GM18507 (cell line): Measurements from ENCODE around the gene IHH.

ENCODE experiments used
- DNase-seq: peaks from one replicate; pipeline ENCODE4 v3.0.0; 2011; ENCODE audit warnings: low read depth; ENCODE audit not compliant: insufficient read length; ENCODE audit errors: extremely low spot score
- FAIRE-seq: peaks from 2 replicates; lab custom pipeline; 2011; peaks lifted over from hg19 to GRCh38; lab: Jason Lieb, UNC

IHH gene

DNA sequence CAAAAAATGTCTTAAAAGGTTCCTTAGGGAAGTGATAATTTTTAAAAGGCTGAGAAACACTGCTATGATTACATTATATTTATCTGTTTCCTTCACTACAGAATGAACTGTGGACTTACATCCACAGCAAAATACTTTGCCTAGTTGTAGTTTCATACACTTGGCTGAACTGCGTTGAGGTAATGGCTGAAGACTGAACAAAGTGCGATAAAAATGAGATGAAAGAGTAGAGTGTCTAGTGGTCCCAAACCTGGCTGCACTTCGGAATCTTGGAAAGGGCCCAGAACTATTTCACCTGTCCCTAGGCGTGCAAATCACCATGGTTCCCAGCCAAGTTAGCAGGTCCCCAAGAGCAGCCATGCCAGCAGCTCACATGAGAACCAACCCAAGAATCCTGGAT, 18.2 kb upstream of the IHH start:
- FAIRE-seq = no peak
- no peak for DNase-seq

DNA sequence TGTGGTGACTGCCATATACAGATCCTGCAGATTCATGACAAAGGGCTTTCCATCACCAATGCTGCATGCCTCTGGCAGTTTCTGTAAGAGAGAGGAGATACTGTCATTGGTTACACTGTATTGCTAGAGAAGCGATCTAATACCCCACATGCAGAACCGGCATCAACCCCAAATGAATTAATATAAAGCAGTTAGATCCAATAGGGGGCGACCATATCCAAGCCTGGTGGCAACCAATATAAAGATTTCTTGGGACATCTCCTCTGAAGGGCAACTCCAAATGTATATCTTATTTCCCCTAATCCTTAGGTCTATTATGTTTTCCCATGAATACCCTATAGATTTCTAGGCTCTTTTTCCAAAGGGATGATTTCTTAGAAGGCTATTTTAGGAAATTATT, 17.4 kb upstream of the IHH start:
- no peak for DNase-seq

DNA sequence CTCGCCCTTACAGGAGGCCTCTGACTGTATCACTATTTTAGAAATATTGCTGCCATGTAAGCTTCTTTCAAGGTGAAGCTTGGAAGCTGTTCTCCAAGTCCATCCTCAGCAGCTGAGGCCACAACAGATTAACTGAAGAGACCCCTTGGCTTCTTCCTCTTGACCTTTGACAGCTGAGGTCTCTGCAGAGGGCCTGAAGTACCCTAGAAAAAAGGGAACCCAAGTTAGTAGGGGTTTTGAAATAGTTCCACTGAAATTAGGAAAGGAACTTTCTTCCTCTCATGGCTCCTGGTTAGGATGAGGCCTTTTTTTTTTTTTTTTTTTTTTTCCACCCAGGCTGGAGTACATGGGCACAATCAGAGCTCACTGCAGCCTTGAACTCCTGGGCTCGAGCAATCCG, 15.5 kb upstream of the IHH start:
- FAIRE-seq (no peak), DNase-seq (no peak)

More for the DNA sequence above, 17.4 kb upstream of the IHH start:
- FAIRE-seq = no peak

GRCh38 chr2:219073413-219074129, 12.8 kb upstream of the IHH start:
- DNase-seq (no peak), FAIRE-seq (peak; percentile 78)

DNA sequence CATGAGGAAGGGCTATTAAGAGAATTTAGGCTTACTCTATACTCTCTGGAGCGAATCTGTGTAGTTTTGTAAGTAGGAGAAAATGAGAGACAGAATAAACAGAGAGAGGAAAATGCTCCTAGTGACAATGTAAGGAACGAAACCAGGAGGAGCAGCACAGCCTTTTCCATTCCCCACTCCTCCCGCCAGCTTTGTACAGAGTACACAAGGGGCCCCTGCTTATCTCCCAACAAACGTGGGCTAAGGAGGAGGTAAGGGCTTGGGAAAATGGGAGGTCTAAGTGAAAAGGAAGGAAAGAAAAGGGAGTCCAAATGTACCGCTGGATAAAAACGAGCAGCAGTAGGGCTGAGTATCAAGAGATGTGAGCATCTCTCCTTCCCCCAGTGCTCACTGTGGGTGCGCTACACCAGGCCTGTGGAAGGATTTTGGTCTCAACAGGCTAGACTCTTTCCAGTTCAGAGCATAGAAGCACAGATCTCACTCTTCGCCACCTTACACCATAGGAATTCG, 12.1 kb upstream of the IHH start:
- no peak for DNase-seq
- FAIRE-seq = no peak

GRCh38 chr2:219071131-219071816, 10.6 kb upstream of the IHH start:
- FAIRE-seq = no peak

DNA sequence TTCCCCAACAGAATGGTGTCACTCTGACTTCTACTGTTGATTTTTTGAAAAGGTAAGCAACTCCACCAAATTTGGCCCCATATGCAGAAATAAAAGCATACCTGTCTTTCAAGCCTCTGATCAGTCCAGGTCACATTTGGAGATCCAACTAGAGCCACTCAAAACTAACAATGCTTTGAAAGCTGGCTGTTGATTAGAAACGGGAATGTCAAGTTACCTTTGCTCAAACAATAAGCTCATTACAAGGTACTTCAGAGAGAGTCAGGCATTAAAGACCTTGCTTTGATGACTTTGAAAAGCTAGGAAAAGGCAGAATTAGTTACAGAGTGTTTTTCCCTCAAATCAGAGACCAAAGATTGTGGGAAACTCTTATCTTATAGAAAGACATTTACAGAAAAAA, 4.8 kb upstream of the IHH start:
- FAIRE-seq = no peak
- no peak for DNase-seq

More at GRCh38 chr2:219071131-219071816, 10.6 kb upstream of the IHH start:
- DNase-seq = no peak

DNA sequence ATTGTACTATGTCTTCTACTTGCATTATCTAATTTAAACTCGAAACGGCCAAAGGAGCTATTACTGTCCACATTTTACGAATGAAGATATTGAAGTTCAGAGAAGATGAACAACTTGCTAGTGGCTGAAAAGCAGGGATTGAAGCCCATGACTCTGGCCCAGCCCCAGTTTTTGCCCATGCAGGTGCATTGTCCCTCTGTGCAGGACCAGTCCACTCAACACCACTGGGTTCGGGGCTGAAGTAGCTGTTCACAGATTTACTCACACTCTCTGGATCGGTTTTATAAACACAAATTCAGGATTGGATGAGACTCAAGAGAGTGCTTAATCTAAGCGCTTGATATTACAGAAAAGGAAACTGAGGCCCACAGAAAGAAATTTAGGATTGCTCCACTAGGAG, 1.4 kb upstream of the IHH start:
- DNase-seq = no peak
- no peak for FAIRE-seq

DNA sequence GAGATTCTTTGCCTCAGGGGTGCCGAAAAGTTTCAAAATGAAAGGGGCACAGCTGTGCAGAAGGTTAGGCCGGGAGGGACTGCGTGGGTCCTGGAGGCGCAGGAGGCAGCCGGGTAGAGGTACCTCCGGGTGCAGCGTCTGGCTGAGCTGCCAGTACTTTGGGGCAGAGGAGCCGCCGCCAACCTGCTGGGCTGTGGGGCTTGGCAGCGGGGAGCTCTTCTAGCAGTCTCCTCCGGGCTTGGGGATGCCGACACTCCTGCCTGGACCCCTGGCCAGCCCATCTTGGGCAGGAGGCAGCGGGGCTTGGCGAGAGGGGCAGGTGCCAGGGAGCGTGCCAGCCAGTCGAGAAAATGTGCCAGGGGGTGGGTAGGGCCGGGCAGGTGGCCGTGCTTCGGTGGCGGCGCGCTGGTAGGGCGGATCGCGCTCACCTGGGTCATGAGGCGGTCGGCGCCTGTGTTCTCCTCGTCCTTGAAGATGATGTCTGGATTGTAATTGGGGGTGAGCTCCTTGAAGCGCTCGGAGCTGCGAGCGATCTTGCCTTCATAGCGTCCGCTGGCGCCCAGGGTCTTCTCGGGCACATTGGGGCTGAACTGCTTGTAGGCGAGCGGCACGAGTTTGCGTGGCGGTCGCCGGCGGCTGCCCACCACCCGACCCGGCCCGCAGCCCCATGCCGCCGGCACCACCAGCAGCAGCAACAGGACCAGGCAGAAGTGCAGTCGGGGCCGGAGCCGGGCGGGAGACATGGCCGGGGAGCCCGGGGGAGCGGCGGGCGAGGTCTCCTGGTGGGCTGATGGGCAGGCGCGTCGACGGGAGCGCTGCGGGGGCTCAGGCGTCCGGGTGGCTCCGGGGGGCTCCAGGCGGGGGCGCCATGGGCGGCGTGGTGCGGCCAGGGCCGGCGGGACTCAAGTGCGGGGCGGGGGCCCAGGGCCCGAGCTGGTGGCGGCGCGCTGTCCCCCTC, 717 bp downstream of the IHH start:
- FAIRE-seq = no peak

DNA sequence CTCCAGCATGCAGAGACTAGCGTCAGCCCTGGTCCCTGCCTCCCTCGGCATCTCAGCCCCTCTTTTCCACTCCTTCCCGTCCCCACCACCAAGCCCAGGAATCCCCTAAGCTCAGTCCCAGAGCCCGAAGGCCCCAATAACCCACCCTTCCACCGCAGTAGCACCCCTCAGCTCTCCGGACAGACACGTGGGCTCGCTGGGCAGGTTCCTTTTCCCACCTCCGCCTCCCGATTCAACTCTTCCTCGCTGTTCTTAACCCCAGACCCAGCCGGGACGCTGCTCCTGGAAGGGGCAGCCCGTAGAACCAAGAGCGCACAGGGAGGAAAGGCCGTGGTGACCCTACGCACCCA, 1.4 kb downstream of the IHH start:
- DNase-seq = no peak
- FAIRE-seq = no peak

More for the DNA sequence above, 717 bp downstream of the IHH start:
- DNase-seq = no peak

DNA sequence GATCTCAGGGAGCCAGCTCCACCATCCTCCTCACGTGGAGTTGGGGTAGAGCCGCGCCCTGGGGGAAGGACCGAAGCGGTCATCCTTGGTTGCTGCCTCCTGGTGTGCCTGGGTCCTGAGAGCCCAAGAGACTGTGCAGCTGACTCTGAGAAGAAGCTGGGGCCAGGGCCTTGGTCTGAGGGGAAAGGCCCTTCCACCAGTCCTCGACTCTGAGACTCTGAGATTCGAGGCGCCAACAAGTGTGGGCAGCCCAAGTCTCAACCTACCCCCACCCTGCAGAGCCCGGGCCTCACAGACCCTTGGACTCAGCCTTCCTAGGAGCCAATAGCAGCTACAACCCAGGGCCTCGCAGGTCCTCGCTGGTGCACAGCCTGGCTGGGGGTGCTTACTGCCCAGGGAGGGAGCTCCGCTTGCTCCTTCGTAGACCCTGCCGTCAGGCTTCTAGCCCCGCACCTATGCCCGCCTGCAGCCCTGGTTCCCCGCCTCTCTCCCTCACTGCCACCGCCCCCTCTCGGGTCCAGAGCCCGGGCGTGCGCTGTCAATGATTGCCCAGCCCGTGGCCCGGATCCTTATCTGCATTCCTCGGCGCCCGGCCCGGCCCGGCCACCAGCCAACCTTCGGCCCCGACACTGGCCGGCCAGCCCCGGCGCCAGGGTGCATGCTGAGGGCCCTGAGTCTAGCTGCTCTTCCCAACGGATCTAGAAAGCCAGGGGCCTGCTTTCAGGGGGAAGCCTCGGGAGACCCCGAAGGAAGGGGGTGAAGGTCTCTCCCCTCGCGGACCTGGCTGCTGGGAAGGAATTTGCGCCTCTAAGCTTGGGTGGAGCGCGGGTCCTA, 2.0 kb downstream of the IHH start:
- FAIRE-seq (no peak), DNase-seq (no peak)

GRCh38 chr2:219057709-219058540, 2.8 kb downstream of the IHH start:
- DNase-seq (peak; percentile 78), FAIRE-seq (peak; percentile 85)

GRCh38 chr2:219056896-219057708, 3.6 kb downstream of the IHH start:
- no peak for DNase-seq
- no peak for FAIRE-seq

DNA sequence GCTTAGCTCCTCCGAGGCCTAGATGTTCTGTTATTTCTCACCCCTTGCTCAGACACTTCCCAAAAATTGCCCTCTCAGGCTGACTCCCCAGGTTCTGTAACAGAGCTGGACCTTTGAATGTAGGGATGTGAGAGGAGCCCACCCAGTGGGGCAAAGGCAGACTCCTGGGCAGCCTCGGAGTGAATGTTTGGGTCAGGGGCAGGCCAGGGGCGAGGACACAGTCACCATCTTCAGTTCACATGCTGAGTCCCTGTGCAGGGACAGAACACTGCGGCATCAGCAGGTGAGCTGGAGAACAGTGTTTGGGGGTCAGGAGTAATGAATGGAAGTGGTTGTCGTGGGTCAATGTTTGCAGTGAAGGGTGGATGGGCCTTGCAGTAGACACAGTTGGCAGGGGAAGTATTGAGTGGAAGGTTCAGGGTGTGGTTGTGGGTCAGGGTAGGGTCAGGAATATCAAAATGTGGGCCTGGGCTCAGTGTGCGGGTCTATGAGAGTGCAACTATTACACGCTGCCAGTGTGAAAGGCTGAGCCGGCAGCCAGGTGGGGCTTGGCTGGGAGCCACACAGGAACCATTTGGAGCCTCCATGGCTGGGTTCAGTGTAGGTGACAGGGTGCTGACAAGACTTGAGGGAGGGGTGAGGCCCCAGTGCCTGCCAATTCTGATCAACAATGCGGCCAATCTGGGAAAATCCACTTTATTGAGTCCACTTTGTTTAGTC, 4.4 kb downstream of the IHH start:
- FAIRE-seq = no peak
- DNase-seq = no peak

- no peak for FAIRE-seq
- no peak for DNase-seq
Measured at GRCh38 chr2:219054956-219055903, 5.5 kb downstream of the IHH start.

- FAIRE-seq (no peak), DNase-seq (no peak)
Measured at GRCh38 chr2:219049282-219049681, 11.4 kb downstream of the IHH start.
